Fibroblast of peridontal ligament (primary cell): ENCODE data around the gene ZBTB42.
A peak's percentile ranks its signal among the peaks of the same experiment; 100 is the strongest.

Experiments used
- DNase-seq: peaks from one replicate; pipeline ENCODE4 v3.0.0-alpha.2; 2010; ENCODE audit errors: extremely low read depth

The ZBTB42 gene

DNA sequence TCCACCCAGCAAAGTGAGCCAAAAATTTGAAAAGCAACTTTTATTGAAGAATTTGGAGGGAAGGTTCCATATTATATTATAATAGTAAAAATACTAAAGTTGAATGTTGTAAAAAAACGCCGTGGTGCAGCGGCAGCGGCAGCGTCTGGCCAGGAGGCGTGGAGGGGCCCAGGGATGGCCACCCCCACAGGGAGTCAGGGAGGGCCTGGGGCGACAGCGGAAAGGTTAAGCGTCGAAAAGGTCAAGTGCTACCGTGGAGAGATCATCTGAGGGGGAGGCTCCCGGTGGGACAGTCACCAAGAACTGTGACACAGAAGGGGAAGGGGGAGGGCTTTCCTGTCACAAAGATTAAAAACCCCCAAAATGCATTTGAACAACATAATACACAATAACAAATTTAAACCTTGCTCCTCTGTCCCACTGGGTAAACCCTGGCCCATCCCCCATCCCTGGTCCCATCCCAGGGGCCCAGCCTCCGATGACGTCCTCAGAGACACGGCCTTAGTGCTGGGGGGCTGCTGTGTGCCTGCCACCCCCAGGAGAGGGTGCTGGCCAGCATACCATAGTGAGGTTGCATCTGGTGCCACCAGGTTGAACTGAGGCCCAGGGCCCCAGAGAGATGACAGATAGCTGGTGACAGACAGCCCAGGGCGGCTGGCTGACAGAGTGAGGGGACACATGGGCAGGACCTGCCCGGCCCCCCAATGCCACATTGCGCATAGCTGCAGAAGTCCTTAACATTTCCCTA is 31.4 kb upstream of the ZBTB42 start:
- no peak for DNase-seq

DNA sequence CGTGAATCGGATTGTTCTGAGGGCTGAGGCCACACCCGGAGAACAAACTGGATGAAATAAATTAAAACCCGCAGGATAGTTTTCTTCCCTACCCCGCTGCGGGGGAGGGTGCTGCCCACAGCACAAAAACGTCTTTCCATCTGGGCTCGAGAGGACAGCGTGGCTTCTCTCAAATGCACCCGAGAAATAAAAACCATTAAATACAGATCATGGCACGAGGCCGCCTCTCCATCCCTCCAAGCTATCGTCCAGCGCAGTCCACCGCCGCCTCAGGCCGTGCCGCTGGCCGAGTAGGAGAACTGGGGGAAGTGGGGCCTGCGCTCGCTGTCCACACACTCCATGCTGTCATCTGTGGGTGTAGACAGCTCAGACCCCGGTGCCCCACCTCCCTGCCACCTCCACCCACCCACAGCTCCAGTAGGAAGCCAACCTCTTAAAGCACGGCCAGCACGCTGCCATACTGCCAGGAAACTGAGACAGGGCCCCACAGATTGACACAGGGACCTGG is 30.8 kb upstream of the ZBTB42 start:
- DNase-seq = no peak

DNA sequence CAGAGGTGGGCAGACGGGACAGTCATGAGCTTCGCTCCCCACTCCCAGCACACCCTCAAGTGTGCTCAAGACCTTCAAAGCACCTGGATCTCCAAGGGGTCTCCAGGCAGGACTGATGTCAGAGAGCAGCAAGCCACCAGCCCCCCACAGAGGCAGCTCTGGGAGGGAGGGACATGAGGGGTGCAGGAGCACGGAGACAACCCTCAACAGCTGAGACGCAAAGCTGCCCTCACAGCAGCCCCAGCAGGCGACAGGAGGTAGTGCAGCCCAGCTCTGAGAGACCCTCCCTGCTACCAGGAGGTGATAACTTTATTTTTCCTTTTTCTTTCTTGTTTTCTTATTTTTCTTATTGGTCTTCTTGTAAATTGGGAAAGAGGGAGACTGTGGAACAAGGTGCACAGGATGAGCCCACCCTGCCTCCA is 30.0 kb upstream of the ZBTB42 start:
- peak; percentile 2 for DNase-seq

DNA sequence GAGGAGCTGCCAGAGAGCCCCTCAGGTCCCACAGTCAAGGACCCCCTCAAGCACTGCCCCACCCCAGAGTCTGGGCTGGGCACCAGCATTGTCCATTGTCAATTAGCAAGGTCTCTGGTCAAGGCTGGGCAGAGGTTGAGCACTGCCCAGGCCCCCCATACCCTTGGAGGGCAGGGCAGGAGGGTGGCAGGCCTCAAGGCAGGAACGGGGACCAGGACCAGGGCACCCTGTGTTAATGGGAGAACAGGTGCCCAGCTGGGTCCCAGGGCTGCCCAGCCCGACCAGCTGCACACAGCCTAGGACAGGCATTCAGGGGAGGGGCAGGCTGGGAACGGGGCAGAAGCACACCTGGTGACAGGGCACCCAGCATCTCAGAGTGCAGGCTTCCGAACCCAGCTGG is 29.5 kb upstream of the ZBTB42 start:
- DNase-seq = no peak

DNA sequence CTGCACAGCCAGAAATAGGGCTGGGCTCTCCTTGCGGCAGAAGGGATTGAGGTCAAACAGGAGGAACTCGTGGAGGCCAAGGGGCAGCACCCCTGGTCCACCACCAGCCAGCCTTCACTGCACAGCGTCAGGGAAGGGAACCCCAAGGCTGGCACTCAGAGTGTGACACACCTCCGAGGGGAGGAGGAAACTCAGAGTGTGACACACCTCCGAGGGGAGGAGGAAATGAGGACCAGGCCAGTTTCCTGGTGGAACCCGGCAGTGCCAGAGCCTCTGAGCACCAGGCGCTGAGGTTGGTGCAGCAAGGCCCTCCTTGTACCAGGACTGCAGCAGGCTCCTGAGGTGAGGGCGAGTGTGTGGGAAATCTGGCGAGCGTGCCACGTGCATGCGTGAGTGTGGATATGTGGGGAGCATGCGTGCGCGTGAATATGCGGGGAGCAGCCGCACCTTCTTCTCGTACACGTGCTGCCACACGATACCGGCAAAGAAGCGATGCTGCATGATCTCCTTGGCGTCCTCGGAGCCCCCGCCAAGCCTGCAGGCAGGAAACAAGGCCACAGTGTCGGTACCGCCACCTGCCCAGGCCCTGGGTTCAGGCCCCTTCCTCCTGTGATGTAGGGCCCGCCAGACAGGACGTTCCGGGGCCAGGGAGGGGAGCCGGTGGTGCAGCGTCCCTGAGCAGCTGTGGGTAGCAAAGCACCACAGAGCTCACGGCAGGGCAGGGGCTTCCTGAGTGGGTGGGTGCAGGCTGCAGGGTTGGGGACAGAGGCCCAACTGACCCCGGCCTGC is 28.8 kb upstream of the ZBTB42 start:
- DNase-seq = no peak

DNA sequence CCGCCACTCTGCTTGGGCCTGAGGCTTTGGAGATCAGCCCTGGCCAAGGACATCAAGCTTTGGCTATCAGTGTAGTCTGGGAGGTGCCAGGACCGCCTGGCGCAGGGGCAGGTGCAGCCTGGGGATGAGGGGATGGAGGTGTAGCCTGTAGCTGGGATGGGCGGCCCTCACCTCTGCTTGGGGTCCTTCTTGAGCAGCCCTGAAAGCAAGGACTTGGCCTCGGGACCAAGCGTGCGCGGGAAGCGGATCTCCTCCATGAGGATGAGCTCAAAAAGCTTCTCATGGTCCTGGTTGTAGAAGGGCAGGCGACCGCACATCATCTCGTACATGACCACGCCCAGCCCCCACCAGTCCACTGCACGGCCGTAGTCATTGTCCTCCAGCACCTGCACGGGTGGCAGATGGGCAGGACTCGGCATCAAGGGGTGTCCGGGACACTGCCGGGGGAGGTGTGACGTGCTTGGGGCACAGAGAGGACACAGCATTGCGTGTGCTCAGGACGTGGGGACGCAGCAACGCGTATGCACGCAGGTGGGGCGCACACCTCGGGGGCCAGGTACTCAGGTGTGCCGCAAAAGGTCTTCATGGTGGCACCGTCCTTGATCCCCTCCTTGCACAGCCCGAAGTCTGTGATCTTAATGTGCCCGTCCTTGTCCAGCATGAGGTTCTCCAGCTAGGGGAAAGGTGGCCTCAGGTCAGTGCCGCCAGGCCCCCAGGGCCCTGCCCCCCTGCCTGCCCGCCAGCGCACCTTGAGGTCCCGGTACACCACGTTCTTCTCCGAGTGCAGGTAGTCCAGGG is 28.0 kb upstream of the ZBTB42 start:
- DNase-seq = no peak

DNA sequence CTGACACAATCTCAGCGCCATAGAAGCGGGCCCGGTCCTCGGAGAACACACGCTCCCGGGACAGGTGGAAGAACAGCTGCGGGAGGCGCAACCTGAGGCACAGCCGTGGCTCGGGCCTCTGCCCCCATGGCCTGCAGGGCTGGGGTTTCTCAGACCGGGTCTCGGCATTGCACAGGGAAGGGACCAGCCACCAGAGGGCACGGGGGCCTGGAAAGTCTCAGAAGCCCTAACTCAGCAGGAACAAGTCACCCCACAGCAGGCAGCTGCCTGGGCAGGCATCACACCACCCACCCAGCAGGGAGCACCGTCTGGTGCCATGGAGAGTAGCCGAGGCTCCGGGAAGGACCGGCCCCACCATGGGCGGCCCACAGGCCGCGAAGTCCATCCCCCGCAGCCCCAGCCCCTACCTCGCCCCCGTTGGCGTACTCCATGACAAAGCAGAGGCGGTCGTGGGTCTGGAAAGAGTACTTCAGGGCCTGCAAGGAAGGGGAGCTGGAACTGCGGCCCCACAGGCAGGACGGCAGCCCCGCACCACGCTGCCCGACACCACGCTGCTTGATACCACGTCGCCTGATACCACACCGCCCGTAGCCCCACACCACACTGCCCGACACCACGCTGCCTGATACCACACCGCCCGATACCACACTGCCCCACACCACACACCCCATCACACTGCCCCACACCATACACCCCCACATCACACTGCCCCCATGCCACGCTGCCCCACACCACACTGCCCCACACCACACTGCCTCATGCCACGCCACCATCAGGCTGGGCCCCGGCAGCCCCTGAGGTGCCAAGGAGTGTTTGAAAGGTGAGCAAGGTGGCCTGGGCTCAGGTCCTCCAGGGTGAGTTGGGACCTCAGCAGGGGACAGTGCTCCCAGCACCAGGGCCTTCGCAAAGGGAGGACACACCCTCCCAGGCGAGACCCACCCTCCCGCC is 27.1 kb upstream of the ZBTB42 start:
- no peak for DNase-seq

GRCh38 chr14:104774453-104775072 is 26.3 kb upstream of the ZBTB42 start:
- no peak for DNase-seq

GRCh38 chr14:104775073-104775489 is 25.8 kb upstream of the ZBTB42 start:
- DNase-seq = no peak

DNA sequence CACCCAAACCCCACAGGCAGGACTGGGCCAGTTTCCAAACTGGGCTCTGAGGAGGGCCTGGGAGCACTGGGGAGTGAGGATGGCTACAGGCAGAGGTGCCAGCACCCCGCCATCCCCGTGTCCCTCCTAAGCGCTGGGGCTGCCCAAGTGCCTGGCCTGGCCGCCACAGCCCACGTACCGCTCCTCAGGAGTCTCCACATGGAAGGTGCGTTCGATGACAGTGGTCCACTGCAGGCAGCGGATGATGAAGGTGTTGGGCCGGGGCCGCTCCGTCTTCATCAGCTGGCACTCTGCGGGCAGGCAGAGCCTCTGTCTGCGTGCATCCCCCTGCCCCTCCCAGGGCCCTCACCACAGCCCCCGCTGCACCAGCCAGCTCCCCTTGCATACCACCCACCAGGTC is 24.4 kb upstream of the ZBTB42 start:
- no peak for DNase-seq

DNA sequence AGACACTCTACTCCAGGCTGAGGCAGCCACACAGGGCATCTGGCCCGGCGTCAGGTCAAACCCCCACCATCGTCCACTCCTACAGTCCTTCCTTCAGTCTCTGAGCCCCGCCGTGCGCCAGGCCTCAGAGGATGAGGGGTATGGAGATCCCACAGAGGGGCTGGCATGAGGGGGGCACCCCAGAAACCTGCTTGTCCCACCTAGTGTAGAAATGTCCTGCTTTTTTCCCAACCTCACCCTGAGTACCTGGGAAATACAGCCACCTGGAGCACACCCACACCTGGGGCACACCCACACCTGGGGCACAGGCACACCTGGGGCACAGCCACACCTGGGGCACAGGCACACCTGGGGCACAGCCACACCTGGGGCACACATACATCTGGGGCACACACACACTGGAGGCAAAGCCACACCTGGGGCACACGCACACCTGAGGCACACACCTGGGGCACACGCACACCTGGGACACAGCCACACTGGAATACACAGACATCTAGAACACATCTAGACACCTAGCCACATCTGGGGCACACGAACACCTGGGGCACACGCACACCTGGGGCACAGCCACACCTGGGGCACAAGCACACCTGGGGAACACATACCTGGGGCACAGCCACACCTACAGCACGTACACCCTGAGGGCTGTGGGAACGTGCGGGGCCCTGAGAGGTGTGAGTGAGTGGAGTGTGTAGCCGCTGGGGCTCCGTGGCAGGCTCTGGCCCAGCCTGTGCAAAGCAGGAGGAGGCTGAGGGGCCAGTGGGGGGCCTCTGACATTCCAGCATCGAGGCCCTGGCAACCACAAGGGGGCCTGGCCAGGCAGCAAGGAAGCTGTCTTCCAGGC is 23.7 kb upstream of the ZBTB42 start:
- DNase-seq = no peak

DNA sequence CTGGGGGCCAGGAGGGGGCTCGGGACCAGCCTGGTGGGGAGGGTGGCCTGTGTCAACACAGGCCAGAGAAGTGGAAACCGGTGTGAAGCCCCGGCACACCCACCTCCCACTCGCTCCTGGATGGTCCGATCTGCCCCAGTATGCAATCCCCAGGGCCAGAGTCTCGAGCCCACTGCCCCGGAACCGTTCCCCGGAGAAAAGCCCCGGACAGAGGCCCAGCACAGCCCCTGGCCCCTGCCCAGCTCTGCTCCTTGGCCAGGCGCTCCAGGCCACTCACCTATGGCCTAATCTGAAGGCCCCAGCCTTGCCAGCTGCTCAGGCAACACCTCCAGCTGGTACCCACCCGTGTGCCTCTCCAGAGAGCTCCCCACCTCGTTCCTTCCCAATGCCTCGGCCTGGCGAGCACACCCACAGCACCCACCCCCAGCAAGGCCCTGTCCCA is 23.1 kb upstream of the ZBTB42 start:
- no peak for DNase-seq

- no peak for DNase-seq
Observed at GRCh38 chr14:104778694-104779331, 22.1 kb upstream of the ZBTB42 start.

GRCh38 chr14:104779776-104780512 is 21.0 kb upstream of the ZBTB42 start:
- DNase-seq = no peak

- no peak for DNase-seq
Observed at GRCh38 chr14:104780513-104781030, 20.3 kb upstream of the ZBTB42 start.

- DNase-seq = no peak
Observed at GRCh38 chr14:104781271-104782077, 19.4 kb upstream of the ZBTB42 start.

DNA sequence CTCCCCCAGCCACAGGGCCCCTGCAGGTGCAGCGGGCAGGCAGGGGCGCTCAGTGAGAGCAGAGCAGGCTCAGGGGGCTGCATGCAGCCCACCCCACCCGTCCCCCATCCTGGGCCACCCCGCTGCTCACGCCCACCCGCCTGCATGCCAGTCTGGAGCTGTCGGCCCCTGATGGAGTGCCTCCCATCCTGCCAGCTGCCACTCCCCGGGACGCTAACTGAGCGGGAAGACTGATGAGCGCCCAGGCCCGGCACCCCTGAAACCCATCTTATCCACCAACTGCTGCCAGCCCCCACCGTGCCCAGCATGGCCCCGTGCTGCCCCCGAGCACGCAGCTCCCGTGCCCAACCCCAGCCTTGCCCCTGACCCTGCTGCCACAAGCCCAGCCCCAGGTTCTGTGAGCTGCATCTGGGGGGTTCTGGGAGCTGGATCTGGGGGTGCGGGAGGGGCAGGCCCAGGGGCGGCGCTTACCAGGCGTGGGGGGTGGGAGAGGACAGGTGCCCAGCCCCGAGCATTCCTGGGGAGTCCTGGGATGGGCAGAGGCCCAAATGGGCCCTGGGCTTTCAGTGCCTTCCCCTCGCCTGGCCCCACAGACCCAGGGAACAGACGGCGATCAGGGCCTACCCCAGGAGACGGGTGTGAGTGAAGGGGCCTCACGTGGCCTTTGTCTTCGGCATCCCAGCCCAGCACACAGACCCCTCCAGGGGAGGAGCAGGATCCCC is 18.7 kb upstream of the ZBTB42 start:
- DNase-seq = no peak
